Lower leg skin (tissue), 3 donors: ENCODE data around the gene HNRNPH2.

Experiments used
- CTCF ChIP-seq, 3 donors: fragments of 450-650 bp; IDR thresholded peaks; one replicate each; pipeline ENCODE4 v1.5.1; 2016; ENCODE audit warnings: antibody characterized with exemption in 3 of 3, mild to moderate bottlenecking in 3 of 3, moderate library complexity in 2 of 3
- POLR2A ChIP-seq, 2 donors: fragments of 450-650 bp; IDR thresholded peaks; one replicate each; pipeline ENCODE4 v1.6.1; 2016 to 2017; ENCODE audit warnings: antibody characterized with exemption in 2 of 2, mild to moderate bottlenecking in 1 of 2, moderate library complexity in 1 of 2

DNA sequence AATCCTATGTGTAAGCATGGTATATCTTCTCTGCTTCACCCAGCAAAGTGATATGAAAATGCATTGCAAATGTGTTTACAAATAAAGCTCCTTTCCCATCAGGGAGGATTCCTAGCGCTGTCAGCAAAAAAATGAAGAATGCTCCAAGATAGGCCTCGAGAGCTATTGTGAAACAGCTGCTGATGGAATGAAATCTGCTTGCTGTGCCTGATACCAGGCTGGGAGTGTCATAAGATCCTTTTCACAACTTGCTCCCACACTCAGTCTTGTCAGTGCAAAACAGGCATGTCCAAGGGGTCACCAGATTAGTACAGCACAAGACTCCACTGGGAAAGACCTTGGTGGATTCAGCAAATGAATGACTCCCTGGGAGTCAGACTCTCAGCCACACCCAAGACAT, 34.1 kb downstream of the HNRNPH2 start:
- TF ChIP-seq POLR2A (IDR thresholded peaks at IDR 0.05), result no peak
- TF ChIP-seq CTCF (IDR thresholded peaks at IDR 0.05), result no peak
